ENCODE data around the gene GALNTL6.
A peak's percentile ranks its signal among the peaks of the same experiment; 100 is the strongest.

The GALNTL6 gene

GRCh38 chr4:173044340-173044739, 1231.1 kb downstream of the GALNTL6 start:
- no peak for DNase-seq

GRCh38 chr4:173045571-173045970, 1232.4 kb downstream of the GALNTL6 start:
- no peak for DNase-seq

- no peak for DNase-seq
These were observed 1232.9 kb downstream of the GALNTL6 start for GRCh38 chr4:173046144-173046543.

- peak; percentile 56 for DNase-seq
These were observed 1233.6 kb downstream of the GALNTL6 start for GRCh38 chr4:173046818-173047217.

- DNase-seq: no peak
These were observed 1238.0 kb downstream of the GALNTL6 start for GRCh38 chr4:173051232-173051631.

GRCh38 chr4:173051716-173052115, 1238.5 kb downstream of the GALNTL6 start:
- no peak for DNase-seq

- no peak for DNase-seq
These were observed 1239.2 kb downstream of the GALNTL6 start for GRCh38 chr4:173052439-173052838.

- DNase-seq: no peak
These were observed 1243.1 kb downstream of the GALNTL6 start for GRCh38 chr4:173056271-173056670.

GRCh38 chr4:173056710-173057109, 1243.5 kb downstream of the GALNTL6 start:
- DNase-seq: no peak

- no peak for DNase-seq
These were observed 1244.2 kb downstream of the GALNTL6 start for GRCh38 chr4:173057442-173057841.

GRCh38 chr4:173057901-173058300, 1244.7 kb downstream of the GALNTL6 start:
- DNase-seq: no peak

- no peak for DNase-seq
These were observed 1248.0 kb downstream of the GALNTL6 start for GRCh38 chr4:173061160-173061559.

- DNase-seq: no peak
These were observed 1260.8 kb downstream of the GALNTL6 start for GRCh38 chr4:173073939-173074500.

GRCh38 chr4:173074501-173074946, 1261.3 kb downstream of the GALNTL6 start:
- no peak for DNase-seq

GRCh38 chr4:173076903-173077634, 1263.9 kb downstream of the GALNTL6 start:
- DNase-seq: no peak

- DNase-seq: no peak
These were observed 1274.9 kb downstream of the GALNTL6 start for GRCh38 chr4:173088144-173088543.
